Calu3 (cell line): ENCODE data around the gene TNP1. TPM values are rescaled to one million over a fixed set of nuclear protein-coding genes. Genes with fewer than 3 reads are reported as not detected.

Experiments used
- BruUV-seq: library from RNA; stranded (reverse); fragments of 400-500 nt; replicated peaks from 2 replicates; lab custom pipeline; 2021; lab: Mats Ljungman, UMichigan
- CTCF ChIA-PET: fragments of 300-600 bp; sonication (Branson Sonifier 250); formaldehyde crosslinking; loops from one replicate; lab custom pipeline; 2022; ENCODE audit warnings: antibody characterized with exemption; lab: Charles Lee
- DNase-seq: peaks from one replicate; pipeline ENCODE4 v3.0.0; 2022
- H3K27ac Mint-ChIP-seq: one replicate; pipeline ENCODE4 v1.8.0; 2022; ENCODE audit warnings: mixed read lengths; ENCODE audit not compliant: unreplicated experiment
- H3K27me3 Mint-ChIP-seq: one replicate; pipeline ENCODE4 v1.8.0; 2022; ENCODE audit warnings: mixed read lengths; ENCODE audit not compliant: unreplicated experiment
- H3K36me3 Mint-ChIP-seq: one replicate; pipeline ENCODE4 v1.8.0; 2022; ENCODE audit warnings: mild to moderate bottlenecking, moderate library complexity, mixed read lengths; ENCODE audit not compliant: insufficient read depth, unreplicated experiment
- H3K4me1 Mint-ChIP-seq: one replicate; pipeline ENCODE4 v1.8.0; 2022; ENCODE audit warnings: mild to moderate bottlenecking, low read depth, mixed read lengths; ENCODE audit not compliant: unreplicated experiment
- H3K4me3 Mint-ChIP-seq: one replicate; pipeline ENCODE4 v1.8.0; 2022; ENCODE audit warnings: mild to moderate bottlenecking, low read depth, moderate library complexity, mixed read lengths; ENCODE audit not compliant: unreplicated experiment
- H3K9me3 Mint-ChIP-seq: one replicate; pipeline ENCODE4 v1.8.0; 2022; ENCODE audit warnings: low read depth, mixed read lengths; ENCODE audit not compliant: unreplicated experiment
- CTCF ChIP-seq: fragments of 200-600 bp; IDR thresholded peaks from one replicate; pipeline ENCODE4 v1.8.0; 2022; ENCODE audit warnings: antibody characterized with exemption; ENCODE audit not compliant: unreplicated experiment
- intact Hi-C: fragments of 100-400 bp; cut with micrococcal nuclease; formaldehyde crosslinking; loops from one replicate; pipeline ENCODE4 v1.10.0; 2022; ENCODE audit not compliant: unreplicated experiment
- total RNA-seq: library from RNA; stranded (reverse); gene quantifications from 2 replicates; pipeline ENCODE4 v1.2.3, GENCODE V29; 2022

Gene TNP1
- total RNA-seq, 1 experiment from 2014 or later = not detected

DNA sequence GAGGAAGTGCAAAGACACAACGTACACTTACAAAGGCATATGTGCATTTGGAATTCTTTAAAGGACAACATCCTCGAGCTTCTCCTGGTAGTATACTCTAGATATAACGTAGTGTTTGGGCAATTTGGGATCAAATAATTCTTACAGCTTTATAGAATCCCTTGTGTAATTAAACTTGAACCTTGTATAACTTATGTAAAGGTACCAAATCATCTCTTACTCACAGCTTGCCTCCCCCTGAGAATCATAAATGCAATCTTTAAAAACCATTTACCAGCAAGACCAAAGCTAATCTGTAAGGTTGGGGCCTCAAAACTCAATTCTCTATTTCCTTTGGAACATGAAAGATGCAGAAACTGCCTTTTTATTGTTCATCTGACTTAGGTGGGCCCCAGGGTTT is 12.2 kb upstream of the TNP1 start:
- Mint-ChIP-seq H3K36me3 (no peaks in the 10 kb centered on the region), H3K4me3 (no peak overlapping the region), H3K4me1 (peaks cover 9% of the 10 kb centered on the region), H3K27ac (no peak overlapping the region), H3K9me3 (peaks cover 4% of the 10 kb centered on the region), H3K27me3 (no peaks in the 10 kb centered on the region)
- CTCF ChIA-PET = no interaction called here
- BruUV-seq = no TSS peak
- intact Hi-C loops = no loop called here
- DNase-seq = no peak
- TF ChIP-seq CTCF = no peak

DNA sequence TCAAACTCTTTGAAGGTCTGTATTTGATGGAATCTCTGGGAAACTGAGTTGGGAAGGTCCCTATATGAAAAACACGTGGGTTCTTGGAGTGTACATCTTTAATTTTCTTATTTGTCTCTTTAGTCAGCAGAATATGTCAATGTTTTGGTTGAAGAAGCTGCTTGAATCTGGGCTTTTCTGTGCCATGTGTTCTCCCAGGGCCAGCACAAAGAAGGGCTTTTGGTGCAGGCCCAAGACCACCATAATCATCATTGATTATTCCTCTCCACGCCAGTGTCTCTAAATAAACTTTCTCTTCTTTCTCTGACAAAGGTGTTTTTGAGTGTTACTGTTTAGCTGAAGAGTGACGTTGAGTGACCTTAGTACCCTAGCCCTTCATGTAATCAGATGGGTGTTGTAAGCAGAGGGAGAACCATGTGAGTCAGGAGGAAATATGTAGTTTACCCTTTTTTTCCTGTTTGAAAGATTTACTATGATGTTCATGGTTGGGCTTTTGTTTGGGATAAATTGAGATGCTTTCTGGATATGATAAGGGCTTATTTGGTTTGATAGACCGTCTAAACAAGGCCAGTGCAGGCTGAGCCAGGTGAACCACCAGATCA is 11.6 kb upstream of the TNP1 start:
- intact Hi-C loops = no loop called here
- no peak for DNase-seq
- CTCF ChIA-PET = no interaction called here
- no peaks in the 10 kb centered on the region for H3K36me3 Mint-ChIP-seq
- H3K9me3 Mint-ChIP-seq = peaks cover 6% of the 10 kb centered on the region
- peaks cover 9% of the 10 kb centered on the region for H3K4me1 Mint-ChIP-seq
- H3K27ac Mint-ChIP-seq = no peak overlapping the region
- BruUV-seq = no TSS peak
- no peak for TF ChIP-seq CTCF
- no peaks in the 10 kb centered on the region for H3K27me3 Mint-ChIP-seq
- no peak overlapping the region for H3K4me3 Mint-ChIP-seq

- DNase-seq = no peak
- Mint-ChIP-seq H3K4me3 (no peak overlapping the region), H3K36me3 (no peaks in the 10 kb centered on the region), H3K27ac (no peak overlapping the region), H3K27me3 (no peaks in the 10 kb centered on the region), H3K4me1 (peaks cover 9% of the 10 kb centered on the region), H3K9me3 (peaks cover 6% of the 10 kb centered on the region)
- intact Hi-C loops = no loop called here
- CTCF ChIA-PET = no interaction called here
- no peak for TF ChIP-seq CTCF
- BruUV-seq = no TSS peak
These were observed 10.9 kb upstream of the TNP1 start for GRCh38 chr2:216870508-216871332.

GRCh38 chr2:216866515-216867095 is 6.7 kb upstream of the TNP1 start:
- Mint-ChIP-seq H3K27ac (no peak overlapping the region), H3K36me3 (no peaks in the 10 kb centered on the region), H3K4me1 (peaks cover 7% of the 10 kb centered on the region), H3K9me3 (peaks cover 6% of the 10 kb centered on the region), H3K27me3 (no peaks in the 10 kb centered on the region), H3K4me3 (no peak overlapping the region)
- no peak for DNase-seq
- CTCF ChIA-PET = no interaction called here
- no peak for TF ChIP-seq CTCF
- intact Hi-C loops = no loop called here
- no TSS peak for BruUV-seq
